Liver (tissue), 9 donors: ENCODE data around the gene MAPT. TPM values are rescaled to one million over a fixed set of nuclear protein-coding genes. Genes with fewer than 3 reads are reported as not detected.

ENCODE experiments used
- DNase-seq: peaks from one replicate; pipeline ENCODE4 v3.0.0-alpha.2; 2017; ENCODE audit warnings: low spot score
- H3K27ac ChIP-seq, 2 donors: one replicate each; pipeline ENCODE4 v1.7.0; 2013; ENCODE audit warnings: inconsistent platforms in 2 of 2, low read length in 2 of 2, control low read depth in 1 of 2, low read depth in 1 of 2, mild to moderate bottlenecking in 1 of 2
- H3K27me3 ChIP-seq, 4 donors: one replicate each; pipeline versions ENCODE4 v1.6.1 to v1.7.0; 2013; ENCODE audit warnings: low read length in 3 of 4, inconsistent platforms in 1 of 4, mild to moderate bottlenecking in 1 of 4, moderate library complexity in 1 of 4; ENCODE audit not compliant: control insufficient read depth in 4 of 4, insufficient read depth in 4 of 4
- H3K36me3 ChIP-seq, 4 donors: one replicate each; pipeline versions ENCODE4 v1.6.1 to v1.7.0; 2013; ENCODE audit warnings: low read length in 3 of 4, mild to moderate bottlenecking in 3 of 4, low read depth in 1 of 4, moderate library complexity in 1 of 4; ENCODE audit not compliant: control insufficient read depth in 4 of 4, insufficient read depth in 3 of 4
- H3K4me1 ChIP-seq, 4 donors: one replicate each; pipeline versions ENCODE4 v1.6.1 to v1.7.0; 2013; ENCODE audit warnings: low read length in 3 of 4, mild to moderate bottlenecking in 3 of 4, moderate library complexity in 1 of 4; ENCODE audit not compliant: control insufficient read depth in 4 of 4, insufficient read depth in 4 of 4
- H3K4me3 ChIP-seq, 3 donors: one replicate each; pipeline versions ENCODE4 v1.6.1 to v1.7.0; 2013; ENCODE audit warnings: low read length in 3 of 3, control low read depth in 1 of 3, low read depth in 1 of 3, mild to moderate bottlenecking in 1 of 3
- H3K9ac ChIP-seq, 2 donors: one replicate each; pipeline ENCODE4 v1.7.0; 2013; ENCODE audit warnings: low read length in 2 of 2, mild to moderate bottlenecking in 2 of 2, moderate library complexity in 2 of 2, control low read depth in 1 of 2, low read depth in 1 of 2
- H3K9me3 ChIP-seq, 4 donors: one replicate each; pipeline versions ENCODE4 v1.6.1 to v1.7.0; 2013; ENCODE audit warnings: low read length in 3 of 4; ENCODE audit not compliant: control insufficient read depth in 4 of 4
- ATF3 ChIP-seq: IDR thresholded peaks from 2 replicates; pipeline ENCODE4 v1.6.1; 2016; ENCODE audit warnings: antibody characterized with exemption
- CTCF ChIP-seq: fragments of 150-350 bp; IDR thresholded peaks from 2 replicates; pipeline ENCODE4 v1.5.1; 2017; ENCODE audit warnings: improper control_type of control experiment, low read depth, low read length; ENCODE audit not compliant: missing input control
- EGR1 ChIP-seq, 2 donors: IDR thresholded peaks; 2 replicates each; pipeline ENCODE4 v1.6.1; 2016 to 2018; ENCODE audit warnings: antibody characterized with exemption in 2 of 2, low read depth in 2 of 2
- FOXA1 ChIP-seq: IDR thresholded peaks from 2 replicates; pipeline ENCODE4 v1.6.1; 2016; ENCODE audit warnings: antibody characterized with exemption
- FOXA2 ChIP-seq: IDR thresholded peaks from 2 replicates; pipeline ENCODE4 v1.6.1; 2016; ENCODE audit warnings: antibody characterized with exemption
- GABPA ChIP-seq, 2 donors: IDR thresholded peaks in 1 of 2; conservative IDR thresholded peaks in 1 of 2; 2 replicates each; pipeline ENCODE4 v1.6.1; 2016; ENCODE audit warnings: antibody characterized with exemption in 2 of 2, mild to moderate bottlenecking in 1 of 2, moderate library complexity in 1 of 2
- HNF4A ChIP-seq, 2 donors: conservative IDR thresholded peaks; 2 replicates each; pipeline ENCODE4 v1.6.1; 2016; ENCODE audit warnings: antibody characterized with exemption in 2 of 2, mild to moderate bottlenecking in 2 of 2
- HNF4G ChIP-seq: IDR thresholded peaks from 2 replicates; pipeline ENCODE4 v1.6.1; 2016; ENCODE audit warnings: antibody characterized with exemption
- JUND ChIP-seq, 2 donors: IDR thresholded peaks; 2 replicates each; pipeline ENCODE4 v1.6.1; 2016; ENCODE audit warnings: antibody characterized with exemption in 2 of 2
- MAX ChIP-seq: IDR thresholded peaks from 2 replicates; pipeline ENCODE4 v1.6.1; 2016; ENCODE audit warnings: antibody characterized with exemption
- NR2F2 ChIP-seq: IDR thresholded peaks from 2 replicates; pipeline ENCODE4 v1.6.1; 2016; ENCODE audit warnings: antibody characterized with exemption
- RAD21 ChIP-seq, 2 donors: IDR thresholded peaks; 2 replicates each; pipeline ENCODE4 v1.6.1; 2016; ENCODE audit warnings: antibody characterized with exemption in 2 of 2, mild to moderate bottlenecking in 2 of 2
- REST ChIP-seq: IDR thresholded peaks from 2 replicates; pipeline ENCODE4 v1.6.1; 2016; ENCODE audit warnings: antibody characterized with exemption, mild to moderate bottlenecking
- RXRA ChIP-seq, 2 donors: IDR thresholded peaks; 2 replicates each; pipeline ENCODE4 v1.6.1; 2017 to 2018; ENCODE audit warnings: antibody characterized with exemption in 2 of 2, mild to moderate bottlenecking in 1 of 2
- SP1 ChIP-seq: IDR thresholded peaks from 2 replicates; pipeline ENCODE4 v1.6.1; 2018; ENCODE audit warnings: antibody characterized with exemption, mild to moderate bottlenecking
- TAF1 ChIP-seq: conservative IDR thresholded peaks from 2 replicates; pipeline ENCODE4 v1.6.1; 2016; ENCODE audit warnings: antibody characterized with exemption, mild to moderate bottlenecking
- YY1 ChIP-seq: IDR thresholded peaks from 2 replicates; pipeline ENCODE4 v1.6.1; 2016; ENCODE audit warnings: antibody characterized with exemption, mild to moderate bottlenecking
- ZBTB33 ChIP-seq: IDR thresholded peaks from 2 replicates; pipeline ENCODE4 v1.6.1; 2016; ENCODE audit warnings: antibody characterized with exemption
- WGBS: extraction: QIAGEN DNeasy Blood & Tissue Kit; methylation state at CpG from one replicate; pipeline ENCODE4 v1.1.7; 2013; 5-methylcytosine and 5-hydroxymethylcytosine counted together
- polyA plus RNA-seq, 2 donors: library from polyadenylated mRNA; stranded (reverse) in 1 of 2; unstranded in 1 of 2; fragments of 200-250 nt in 1 of 2; fragments of >200 nt in 1 of 2; fragmentation: Nextera tagmentation in 1 of 2; extraction: Ambion mirVana in 1 of 2; gene quantifications; one replicate each; pipeline versions ENCODE4 v1.2.1 to v1.2.3, GENCODE V29; 2013 to 2015
- total RNA-seq, 2 donors: library from RNA; depleted of rRNA; stranded (reverse); fragments of >200 nt; gene quantifications; one replicate each; pipeline ENCODE4 v1.2.3, GENCODE V29; 2014
- donor health status: healthy.
- donor health status: healthy.
- donor health status: healthy.
- donor health status: healthy.
- donor health status: healthy.

Gene MAPT
- total and polyA plus RNA-seq, 4 donors = 0.05 to 0.67 (median 0.27) TPM

GRCh38 chr17:46072998-46073397 is 178.6 kb downstream of the MAPT start:
- TF ChIP-seq MAX = no peak
- TF ChIP-seq REST = no peak
- no peak for TF ChIP-seq RAD21 (IDR thresholded peaks at IDR 0.05)
- TF ChIP-seq SP1 = no peak
- TF ChIP-seq HNF4A (conservative IDR thresholded peaks at IDR 0.05) = no peak
- no peak for TF ChIP-seq HNF4G
- no peak for TF ChIP-seq FOXA2
- TF ChIP-seq TAF1 = no peak
- no peak for TF ChIP-seq ATF3
- TF ChIP-seq RXRA (IDR thresholded peaks at IDR 0.05) = no peak
- no peak for TF ChIP-seq EGR1 (IDR thresholded peaks at IDR 0.05; ENCODE audit: low read depth in 2 of 2)
- TF ChIP-seq YY1 = no peak
- TF ChIP-seq NR2F2 = no peak
- TF ChIP-seq FOXA1 = no peak
- Histone ChIP-seq H3K9ac (no peak overlapping the region), H3K9me3 (no peaks in the 10 kb centered on the region), H3K27ac (no peak overlapping the region), H3K4me3 (no peak overlapping the region), H3K36me3 (no peaks in the 10 kb centered on the region), H3K27me3 (no peaks in the 10 kb centered on the region), H3K4me1 (no peaks in the 10 kb centered on the region)
- 95% methylated on average over 1 of the region's 1 CpG for WGBS
- no peak for DNase-seq

- TF ChIP-seq RAD21 (IDR thresholded peaks at IDR 0.05) (no peak), JUND (IDR thresholded peaks at IDR 0.05) (no peak), REST (no peak), GABPA (IDR thresholded peaks at IDR 0.05 in 1 of 2, conservative IDR thresholded peaks at IDR 0.05 in 1 of 2) (no peak), NR2F2 (no peak), FOXA1 (no peak), ZBTB33 (no peak), CTCF (no peak), SP1 (no peak)
- H3K4me1 ChIP-seq = no peaks in the 10 kb centered on the region
Observed at GRCh38 chr17:46074540-46074939, 180.2 kb downstream of the MAPT start.

More at GRCh38 chr17:46074540-46074939, 180.2 kb downstream of the MAPT start:
- Histone ChIP-seq H3K4me3 (no peak overlapping the region), H3K36me3 (no peaks in the 10 kb centered on the region), H3K9me3 (no peaks in the 10 kb centered on the region), H3K27me3 (no peaks in the 10 kb centered on the region), H3K27ac (no peak overlapping the region), H3K9ac (no peak overlapping the region)
- DNase-seq = no peak
- WGBS = 98% methylated on average over 1 of the region's 1 CpG
